Epithelial cell of esophagus (primary cell): ENCODE measurements around the gene UBE2U.

ENCODE experiments used
- DNase-seq: peaks from one replicate; pipeline ENCODE4 v3.0.0; 2010; ENCODE audit warnings: low read depth
- H3K4me3 ChIP-seq: 2 replicates; pipeline ENCODE4 v1.5.1; 2011; ENCODE audit warnings: mild to moderate bottlenecking, low read length, control low read depth
- TF ChIP-seq, protein P1 (sequence below): IDR thresholded peaks from 2 replicates; pipeline ENCODE4 v1.5.1; 2011; ENCODE audit warnings: low read depth, mild to moderate bottlenecking, low read length, control low read depth, inconsistent platforms; ENCODE audit not compliant: insufficient read depth; ENCODE audit errors: missing control alignments

Gene UBE2U

DNA sequence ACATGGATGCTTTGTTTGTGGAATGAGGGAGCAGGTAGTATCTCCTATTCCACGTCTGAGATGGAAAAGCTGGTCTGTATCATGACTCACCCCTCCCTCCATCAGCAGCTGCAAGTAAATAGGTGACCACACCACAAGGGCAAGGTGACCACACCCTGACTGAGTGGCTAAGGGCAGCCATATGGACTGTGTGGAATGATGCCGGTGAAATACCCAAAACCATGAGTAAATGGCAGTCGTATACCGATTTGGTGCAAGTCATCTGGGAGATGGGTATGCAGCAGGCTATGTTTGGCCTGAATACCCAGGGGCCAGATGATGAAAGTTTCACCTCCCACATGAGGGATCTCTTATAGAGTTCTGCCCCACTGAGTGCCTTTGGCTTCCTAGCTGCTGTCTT is 15.8 kb upstream of the UBE2U start:
- TF ChIP-seq, protein P1, sequence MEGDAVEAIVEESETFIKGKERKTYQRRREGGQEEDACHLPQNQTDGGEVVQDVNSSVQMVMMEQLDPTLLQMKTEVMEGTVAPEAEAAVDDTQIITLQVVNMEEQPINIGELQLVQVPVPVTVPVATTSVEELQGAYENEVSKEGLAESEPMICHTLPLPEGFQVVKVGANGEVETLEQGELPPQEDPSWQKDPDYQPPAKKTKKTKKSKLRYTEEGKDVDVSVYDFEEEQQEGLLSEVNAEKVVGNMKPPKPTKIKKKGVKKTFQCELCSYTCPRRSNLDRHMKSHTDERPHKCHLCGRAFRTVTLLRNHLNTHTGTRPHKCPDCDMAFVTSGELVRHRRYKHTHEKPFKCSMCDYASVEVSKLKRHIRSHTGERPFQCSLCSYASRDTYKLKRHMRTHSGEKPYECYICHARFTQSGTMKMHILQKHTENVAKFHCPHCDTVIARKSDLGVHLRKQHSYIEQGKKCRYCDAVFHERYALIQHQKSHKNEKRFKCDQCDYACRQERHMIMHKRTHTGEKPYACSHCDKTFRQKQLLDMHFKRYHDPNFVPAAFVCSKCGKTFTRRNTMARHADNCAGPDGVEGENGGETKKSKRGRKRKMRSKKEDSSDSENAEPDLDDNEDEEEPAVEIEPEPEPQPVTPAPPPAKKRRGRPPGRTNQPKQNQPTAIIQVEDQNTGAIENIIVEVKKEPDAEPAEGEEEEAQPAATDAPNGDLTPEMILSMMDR, result no peak
- DNase-seq, result no peak

DNA sequence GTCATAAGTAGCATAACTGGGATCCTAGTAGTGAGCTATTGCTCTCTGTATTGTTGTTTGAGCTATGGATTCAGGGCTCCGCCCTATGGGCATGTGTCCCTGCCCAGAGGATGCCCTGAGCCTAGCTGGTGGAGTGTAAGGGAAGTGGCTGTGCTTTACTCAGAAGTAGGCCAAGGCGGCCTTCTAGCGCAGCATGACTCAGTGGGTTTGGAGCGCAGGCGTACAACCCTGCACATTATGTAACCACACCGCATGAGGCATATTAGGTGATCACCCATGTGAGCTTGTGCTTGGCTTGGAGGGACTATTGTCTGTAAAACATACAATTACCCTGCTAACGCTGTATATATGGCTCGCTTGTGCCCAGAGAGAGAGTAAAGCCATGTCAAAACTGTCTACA is 11.1 kb upstream of the UBE2U start:
- no peak for DNase-seq
- no peak overlapping the region for H3K4me3 ChIP-seq
- TF ChIP-seq, protein P1, result no peak

More for the DNA sequence above, 15.8 kb upstream of the UBE2U start:
- H3K4me3 ChIP-seq, result no peak overlapping the region

DNA sequence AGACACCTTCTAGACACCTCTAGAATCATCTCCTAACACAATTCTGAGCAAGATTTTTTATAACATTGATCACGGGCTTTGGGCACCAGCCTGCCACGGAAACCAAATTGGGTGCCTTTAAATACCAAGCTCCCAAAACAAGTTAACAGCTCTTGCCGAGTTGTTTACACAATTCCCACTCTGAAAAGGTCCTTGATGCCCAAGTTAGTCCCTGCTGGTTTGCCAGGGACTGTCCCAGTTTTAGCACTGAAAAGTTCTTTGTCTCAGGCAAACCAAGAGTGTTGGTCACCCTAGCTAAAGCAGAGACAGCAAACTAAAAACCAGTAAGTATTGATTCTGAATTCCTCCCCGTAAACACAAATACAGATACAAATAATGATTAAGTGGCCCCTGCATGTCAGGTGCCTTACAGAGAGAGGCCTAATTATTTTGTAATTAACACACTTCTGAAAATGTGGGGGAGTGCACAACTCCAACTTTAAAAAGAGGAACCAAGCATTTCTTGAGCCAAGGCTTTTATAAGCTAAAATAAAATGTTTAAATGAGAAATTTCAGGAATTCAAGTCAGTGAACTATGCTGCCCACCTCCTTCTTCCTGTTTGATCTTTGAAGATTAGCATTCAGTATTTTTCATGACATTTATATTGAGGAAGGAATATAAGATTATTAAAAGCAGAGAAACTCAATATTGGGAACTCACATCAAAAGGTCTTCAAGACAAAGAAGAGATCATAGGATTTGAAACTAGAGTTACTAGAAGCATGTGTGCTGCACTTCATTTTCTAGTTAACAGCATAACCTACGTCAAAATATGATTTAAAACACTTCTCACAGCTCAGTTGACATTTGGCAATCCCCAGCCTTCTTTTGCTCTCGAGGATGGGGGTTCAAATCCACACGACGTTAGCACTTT is 9.0 kb upstream of the UBE2U start:
- H3K4me3 ChIP-seq, result no peak overlapping the region
- TF ChIP-seq, protein P1, result no peak
- no peak for DNase-seq

DNA sequence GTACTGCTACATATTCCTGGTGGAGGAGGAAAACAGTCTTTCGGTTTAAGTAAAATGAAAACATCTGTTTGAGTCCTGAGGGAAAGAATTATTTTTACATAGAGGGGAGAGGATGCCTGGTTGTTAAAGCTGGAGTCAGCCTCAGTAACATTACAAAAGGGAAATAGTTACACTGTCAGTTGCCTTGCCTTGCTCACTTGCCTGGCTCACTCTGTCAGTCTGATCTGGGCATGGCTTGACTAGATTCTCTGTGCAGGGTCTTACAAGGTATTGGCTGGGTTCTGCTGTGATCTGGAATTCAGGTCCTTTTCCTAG is 8.4 kb upstream of the UBE2U start:
- DNase-seq, result no peak
- no peak overlapping the region for H3K4me3 ChIP-seq
- TF ChIP-seq, protein P1, result no peak

DNA sequence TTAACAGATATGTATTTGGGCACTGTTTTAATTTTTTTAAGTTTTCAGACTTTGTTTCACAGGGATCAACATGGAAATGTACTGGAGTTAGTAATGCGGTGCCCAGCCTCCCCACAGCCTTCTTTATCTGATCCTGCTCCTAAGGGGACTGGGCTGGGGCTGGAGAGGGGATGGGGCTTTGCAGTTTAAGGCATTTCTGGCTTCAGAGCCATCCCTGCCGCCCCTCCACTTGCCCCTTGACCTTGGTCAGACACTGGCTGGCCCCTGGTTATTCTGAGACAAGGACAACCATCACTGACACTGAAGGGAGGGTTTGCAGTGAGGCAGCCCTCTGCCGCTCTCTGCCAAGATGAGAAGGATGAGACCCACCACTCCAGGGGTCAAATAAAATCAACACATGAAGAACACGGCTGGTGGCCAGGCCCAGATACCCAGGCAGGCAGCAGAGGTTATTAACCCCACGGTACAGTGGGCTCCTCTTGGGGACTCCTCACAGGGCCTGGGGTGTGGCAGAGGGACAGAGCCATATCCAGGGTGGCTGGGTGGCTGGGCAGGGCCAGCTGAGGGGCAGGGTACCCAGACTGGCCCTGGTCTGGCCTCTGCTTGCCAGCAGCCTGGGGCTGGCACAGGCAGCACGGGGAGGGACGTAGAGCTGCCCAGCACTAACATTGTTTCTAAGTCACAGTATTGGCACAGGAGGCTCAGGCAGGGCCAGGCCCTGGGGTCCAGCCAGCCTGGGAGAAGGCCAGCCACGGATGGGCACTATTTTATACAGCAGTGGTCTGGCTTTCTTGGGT is 7.2 kb upstream of the UBE2U start:
- DNase-seq, result no peak
- TF ChIP-seq, protein P1, result no peak
- H3K4me3 ChIP-seq, result no peak overlapping the region

DNA sequence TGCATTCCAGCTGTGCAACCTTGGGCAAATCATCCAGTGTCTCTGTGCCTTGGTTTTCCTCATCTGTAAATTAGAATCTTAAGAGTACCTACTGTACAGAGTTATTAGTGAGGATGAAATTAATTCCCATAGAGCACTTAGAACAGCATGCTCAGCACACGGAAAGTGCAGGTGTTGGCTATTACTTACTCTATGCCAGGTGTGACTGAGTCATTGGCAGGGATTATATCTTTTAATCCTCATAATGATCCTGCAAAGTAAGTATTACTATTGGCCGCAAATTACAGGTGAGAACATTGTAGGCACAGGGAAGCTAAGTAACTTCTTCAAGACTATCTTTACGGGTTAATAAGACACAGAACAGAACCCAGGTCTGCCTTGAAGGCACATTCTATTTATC is 6.3 kb upstream of the UBE2U start:
- no peak for DNase-seq
- no peak overlapping the region for H3K4me3 ChIP-seq
- TF ChIP-seq, protein P1, result no peak
